ENCODE results near the gene GABRR2.

Gene GABRR2

GRCh38 chr6:89321131-89321970, 6.3 kb upstream of the GABRR2 start:
- Histone ChIP-seq H3K4me3 (ENCODE audit: low read depth, low read length) (no peak overlapping the region), H3K9me3 (ENCODE audit: severe bottlenecking) (peaks cover 8% of the 10 kb centered on the region), H3K27ac (no peak overlapping the region), H3K27me3 (ENCODE audit: insufficient read depth, low read depth, severe bottlenecking) (no peaks in the 10 kb centered on the region), H3K36me3 (no peaks in the 10 kb centered on the region)
- TF ChIP-seq CTCF (IDR thresholded peaks at IDR 0.05; ENCODE audit: low read depth, low read length): no peak
- no peak for DNase-seq

- peaks cover 8% of the 10 kb centered on the region for H3K9me3 ChIP-seq (ENCODE audit: severe bottlenecking)
- no peak for DNase-seq
- no peak overlapping the region for H3K27ac ChIP-seq
- no peak overlapping the region for H3K4me3 ChIP-seq (ENCODE audit: low read depth, low read length)
- H3K27me3 ChIP-seq (ENCODE audit: insufficient read depth, low read depth, severe bottlenecking): no peaks in the 10 kb centered on the region
- H3K36me3 ChIP-seq: no peaks in the 10 kb centered on the region
- no peak for TF ChIP-seq CTCF (IDR thresholded peaks at IDR 0.05; ENCODE audit: low read depth, low read length)
Observed at GRCh38 chr6:89320012-89320559, 5.0 kb upstream of the GABRR2 start.

- H3K9me3 ChIP-seq (ENCODE audit: severe bottlenecking): peaks cover 8% of the 10 kb centered on the region
- no peaks in the 10 kb centered on the region for H3K36me3 ChIP-seq
- no peak for DNase-seq
- TF ChIP-seq CTCF (IDR thresholded peaks at IDR 0.05; ENCODE audit: low read depth, low read length): no peak
- H3K27ac ChIP-seq: no peak overlapping the region
- H3K4me3 ChIP-seq (ENCODE audit: low read depth, low read length): no peak overlapping the region
- no peaks in the 10 kb centered on the region for H3K27me3 ChIP-seq (ENCODE audit: insufficient read depth, low read depth, severe bottlenecking)
Observed at GRCh38 chr6:89317067-89317466, 2.0 kb upstream of the GABRR2 start.

GRCh38 chr6:89314692-89315091, 407 bp downstream of the GABRR2 start:
- no peak for TF ChIP-seq CTCF (IDR thresholded peaks at IDR 0.05; ENCODE audit: low read depth, low read length)

GRCh38 chr6:89313006-89313405, 2.1 kb downstream of the GABRR2 start:
- Histone ChIP-seq H3K9me3 (ENCODE audit: severe bottlenecking) (no peaks in the 10 kb centered on the region), H3K27me3 (ENCODE audit: insufficient read depth, low read depth, severe bottlenecking) (no peaks in the 10 kb centered on the region), H3K4me3 (ENCODE audit: low read depth, low read length) (no peak overlapping the region), H3K27ac (no peak overlapping the region), H3K36me3 (no peaks in the 10 kb centered on the region)
- TF ChIP-seq CTCF (IDR thresholded peaks at IDR 0.05; ENCODE audit: low read depth, low read length): no peak
- no peak for DNase-seq

More at GRCh38 chr6:89314692-89315091, 407 bp downstream of the GABRR2 start:
- H3K4me3 ChIP-seq (ENCODE audit: low read depth, low read length): no peak overlapping the region
- no peaks in the 10 kb centered on the region for H3K36me3 ChIP-seq
- H3K27ac ChIP-seq: no peak overlapping the region
- H3K9me3 ChIP-seq (ENCODE audit: severe bottlenecking): no peaks in the 10 kb centered on the region
- H3K27me3 ChIP-seq (ENCODE audit: insufficient read depth, low read depth, severe bottlenecking): no peaks in the 10 kb centered on the region
- DNase-seq: no peak
